Erythroblast (primary cell): ENCODE data around the gene OBSCN.

ENCODE experiments used
- GATA1 ChIP-seq: IDR thresholded peaks from 2 replicates; pipeline ENCODE4 v1.6.1; 2011; ENCODE audit warnings: low read depth, mild to moderate bottlenecking, control low read depth, low read length, moderate library complexity
- POLR2A ChIP-seq: IDR thresholded peaks from 2 replicates; pipeline ENCODE4 v1.6.1; 2011; ENCODE audit warnings: mild to moderate bottlenecking, low read length

DNA sequence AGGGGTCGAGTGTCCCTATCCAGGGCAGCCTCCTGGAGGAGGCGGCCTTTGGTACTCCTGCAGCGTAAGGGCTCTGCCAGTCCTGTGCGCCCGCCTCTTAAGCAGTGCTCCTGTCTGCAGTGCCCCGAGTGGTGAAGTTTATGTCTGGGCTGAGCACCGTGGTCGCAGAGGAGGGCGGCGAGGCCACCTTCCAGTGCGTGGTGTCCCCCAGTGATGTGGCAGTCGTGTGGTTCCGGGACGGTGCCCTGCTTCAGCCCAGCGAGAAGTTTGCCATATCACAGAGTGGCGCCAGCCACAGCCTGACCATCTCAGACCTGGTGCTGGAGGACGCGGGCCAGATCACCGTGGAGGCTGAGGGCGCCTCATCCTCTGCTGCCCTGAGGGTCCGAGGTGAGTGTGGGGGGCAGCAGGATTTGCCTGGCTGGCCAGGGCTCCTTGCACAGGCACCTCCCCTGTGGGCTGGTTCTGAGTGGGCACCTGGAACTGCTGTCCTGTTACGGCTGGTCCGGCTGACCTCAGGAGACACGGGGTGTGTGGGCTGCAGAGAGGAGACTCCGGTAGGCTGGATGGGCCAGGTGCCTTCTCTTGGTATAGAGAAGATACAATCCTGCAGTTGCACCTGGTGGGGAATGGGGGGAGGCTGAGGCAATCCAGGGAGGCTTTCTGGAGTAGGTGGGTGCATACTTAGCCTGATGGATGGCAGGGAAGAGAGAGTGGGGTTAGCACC is 66.8 kb downstream of the OBSCN start:
- TF ChIP-seq POLR2A (no peak), GATA1 (no peak)
